Measurements from ENCODE around the gene FMO2.

Gene FMO2

DNA sequence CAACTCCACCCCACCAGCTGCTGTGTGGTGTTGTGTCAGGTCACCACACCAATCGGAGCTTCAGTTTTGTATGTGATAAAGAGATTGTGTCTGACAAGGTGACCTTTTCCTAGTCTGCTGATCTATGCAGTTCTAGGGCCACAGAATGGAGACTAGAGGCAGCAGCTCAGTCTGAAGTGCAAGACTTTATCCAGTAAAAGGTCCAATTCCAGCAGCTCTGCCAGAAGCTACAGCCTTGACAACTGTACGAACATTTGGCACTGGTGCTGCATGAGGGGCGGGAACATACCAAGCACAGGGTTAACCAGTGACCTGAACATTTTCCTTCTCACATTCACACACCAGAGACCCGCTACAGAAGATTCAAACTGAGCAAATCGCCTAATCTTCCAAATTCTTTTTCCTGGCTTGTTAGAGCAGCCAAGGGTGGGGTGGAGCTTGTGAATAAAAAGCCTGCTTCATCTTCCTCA lies 72.5 kb downstream of the FMO2 start:
- Histone ChIP-seq H3K27ac (no peak overlapping the region), H3K36me3 (no peaks in the 10 kb centered on the region), H3K9me3 (ENCODE audit: severe bottlenecking) (no peaks in the 10 kb centered on the region), H3K4me3 (ENCODE audit: low read depth, low read length) (no peak overlapping the region), H3K27me3 (ENCODE audit: insufficient read depth, low read depth, severe bottlenecking) (no peaks in the 10 kb centered on the region)
- no peak for DNase-seq
- TF ChIP-seq, protein P1, sequence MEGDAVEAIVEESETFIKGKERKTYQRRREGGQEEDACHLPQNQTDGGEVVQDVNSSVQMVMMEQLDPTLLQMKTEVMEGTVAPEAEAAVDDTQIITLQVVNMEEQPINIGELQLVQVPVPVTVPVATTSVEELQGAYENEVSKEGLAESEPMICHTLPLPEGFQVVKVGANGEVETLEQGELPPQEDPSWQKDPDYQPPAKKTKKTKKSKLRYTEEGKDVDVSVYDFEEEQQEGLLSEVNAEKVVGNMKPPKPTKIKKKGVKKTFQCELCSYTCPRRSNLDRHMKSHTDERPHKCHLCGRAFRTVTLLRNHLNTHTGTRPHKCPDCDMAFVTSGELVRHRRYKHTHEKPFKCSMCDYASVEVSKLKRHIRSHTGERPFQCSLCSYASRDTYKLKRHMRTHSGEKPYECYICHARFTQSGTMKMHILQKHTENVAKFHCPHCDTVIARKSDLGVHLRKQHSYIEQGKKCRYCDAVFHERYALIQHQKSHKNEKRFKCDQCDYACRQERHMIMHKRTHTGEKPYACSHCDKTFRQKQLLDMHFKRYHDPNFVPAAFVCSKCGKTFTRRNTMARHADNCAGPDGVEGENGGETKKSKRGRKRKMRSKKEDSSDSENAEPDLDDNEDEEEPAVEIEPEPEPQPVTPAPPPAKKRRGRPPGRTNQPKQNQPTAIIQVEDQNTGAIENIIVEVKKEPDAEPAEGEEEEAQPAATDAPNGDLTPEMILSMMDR (IDR thresholded peaks at IDR 0.05; ENCODE audit: low read depth, low read length) = no peak

- TF ChIP-seq, protein P1 (IDR thresholded peaks at IDR 0.05; ENCODE audit: low read depth, low read length) = no peak
- Histone ChIP-seq H3K4me3 (ENCODE audit: low read depth, low read length) (no peak overlapping the region), H3K9me3 (ENCODE audit: severe bottlenecking) (no peaks in the 10 kb centered on the region), H3K27me3 (ENCODE audit: insufficient read depth, low read depth, severe bottlenecking) (no peaks in the 10 kb centered on the region), H3K27ac (no peak overlapping the region), H3K36me3 (no peaks in the 10 kb centered on the region)
- DNase-seq = no peak
These were observed 73.3 kb downstream of the FMO2 start for GRCh38 chr1:171258429-171258828.

- H3K4me3 ChIP-seq (ENCODE audit: low read depth, low read length) = no peak overlapping the region
- no peaks in the 10 kb centered on the region for H3K36me3 ChIP-seq
- TF ChIP-seq, protein P1 (IDR thresholded peaks at IDR 0.05; ENCODE audit: low read depth, low read length) = no peak
- no peak for DNase-seq
- H3K27ac ChIP-seq = no peak overlapping the region
- no peaks in the 10 kb centered on the region for H3K27me3 ChIP-seq (ENCODE audit: insufficient read depth, low read depth, severe bottlenecking)
- no peaks in the 10 kb centered on the region for H3K9me3 ChIP-seq (ENCODE audit: severe bottlenecking)
These were observed 73.8 kb downstream of the FMO2 start for GRCh38 chr1:171258943-171259342.
